Stimulated activated CD4-positive, alpha-beta T cell treated with anti-CD3 and anti-CD28 coated beads, Interleukin-2, amount 100 ng/mL, for 4 hours (primary cell): ENCODE results near the gene SAMD10.
A peak's percentile ranks its signal among the peaks of the same experiment; 100 is the strongest.
"Not testable (repeated sequence)": the region's sequence is repeated elsewhere in the genome, so short reads cannot be mapped to it uniquely, and the experiment has no call there.

ENCODE experiments used
- DNase-seq: peaks from one replicate; pipeline ENCODE4 v3.0.0-alpha.2; 2020; ENCODE audit warnings: low read depth

SAMD10 gene

DNA sequence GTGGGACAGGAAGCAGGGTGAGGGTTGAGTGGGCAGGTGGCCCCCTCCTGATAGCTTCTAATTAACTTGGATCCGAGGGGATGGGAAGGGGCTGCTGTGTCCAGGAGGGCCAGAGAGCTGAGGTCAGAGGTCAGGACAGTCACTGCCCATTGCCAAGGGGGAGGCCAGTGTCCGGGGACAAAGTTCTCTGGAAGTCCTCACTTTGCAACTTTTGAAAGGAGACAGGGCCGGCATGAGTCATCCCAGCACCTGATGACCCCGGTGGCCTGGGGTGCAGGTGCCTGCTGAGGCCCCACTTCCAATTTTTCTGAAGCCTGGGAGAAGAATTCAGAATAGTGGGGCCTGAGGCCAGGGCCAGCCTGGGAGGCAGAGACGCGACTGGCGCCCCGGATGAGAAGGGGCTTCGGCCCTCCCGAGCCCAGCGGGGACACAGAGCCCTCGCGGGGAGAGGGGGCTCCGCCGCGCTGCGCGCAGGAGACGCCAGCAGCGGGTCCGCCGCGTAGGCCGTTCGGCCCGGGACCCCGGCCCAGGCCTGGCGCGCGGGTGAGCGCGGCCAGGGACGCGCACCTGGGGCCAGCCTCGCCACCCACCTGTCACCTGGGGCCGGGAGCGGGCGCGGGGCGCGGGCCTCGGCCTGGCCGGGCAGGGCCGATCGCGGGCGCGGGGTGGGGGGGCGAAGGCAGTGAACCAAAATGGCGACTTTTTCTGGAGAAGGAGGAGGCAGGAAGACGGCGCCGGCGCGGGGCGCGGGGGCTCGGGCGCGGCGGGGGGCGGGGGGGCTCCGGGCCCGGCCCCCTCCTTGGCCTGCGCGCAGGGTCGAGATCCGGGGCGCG, 10.3 kb downstream of the SAMD10 start:
- no peak for DNase-seq

- DNase-seq, result no peak
These were observed 11.1 kb downstream of the SAMD10 start for GRCh38 chr20:63968136-63968927.

DNA sequence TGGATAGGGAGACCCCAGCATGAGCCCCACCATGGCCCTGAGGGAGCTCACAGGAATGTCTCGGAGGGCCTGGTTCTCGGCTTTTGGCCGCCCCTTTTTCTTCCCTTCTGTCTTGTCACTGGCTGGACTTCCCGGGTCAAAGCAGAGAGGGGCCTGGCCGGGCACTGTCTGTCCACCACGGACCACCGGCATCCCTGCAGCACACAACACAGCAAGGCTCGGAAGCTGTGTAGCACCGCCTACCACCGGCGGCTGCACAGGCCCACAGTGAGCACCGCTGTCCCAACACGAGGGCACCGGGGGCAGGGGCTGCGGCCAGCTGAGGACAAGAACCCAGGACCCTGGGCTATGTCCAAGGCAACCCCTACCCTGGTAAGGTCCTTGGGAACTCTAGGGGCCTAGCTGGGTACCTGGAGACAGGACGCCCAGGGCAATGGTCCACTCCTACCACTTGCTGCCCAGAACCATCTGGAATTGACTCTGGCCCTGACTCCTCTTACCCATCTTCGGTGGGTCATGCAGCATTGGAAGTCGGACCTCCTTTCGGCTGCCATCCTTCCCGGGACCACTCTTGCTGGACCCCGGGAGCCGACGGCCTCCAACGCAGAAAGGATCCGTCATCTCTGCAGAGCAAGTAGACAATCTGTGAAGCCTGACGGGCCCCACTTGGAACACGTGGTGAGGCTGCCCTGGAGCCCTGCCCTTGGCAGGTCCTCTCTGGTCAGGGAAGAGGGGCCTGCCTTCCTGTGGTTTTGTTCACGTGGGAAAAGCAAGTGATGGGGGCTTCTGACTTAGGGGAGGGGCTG, 11.9 kb downstream of the SAMD10 start:
- DNase-seq, result no peak

DNA sequence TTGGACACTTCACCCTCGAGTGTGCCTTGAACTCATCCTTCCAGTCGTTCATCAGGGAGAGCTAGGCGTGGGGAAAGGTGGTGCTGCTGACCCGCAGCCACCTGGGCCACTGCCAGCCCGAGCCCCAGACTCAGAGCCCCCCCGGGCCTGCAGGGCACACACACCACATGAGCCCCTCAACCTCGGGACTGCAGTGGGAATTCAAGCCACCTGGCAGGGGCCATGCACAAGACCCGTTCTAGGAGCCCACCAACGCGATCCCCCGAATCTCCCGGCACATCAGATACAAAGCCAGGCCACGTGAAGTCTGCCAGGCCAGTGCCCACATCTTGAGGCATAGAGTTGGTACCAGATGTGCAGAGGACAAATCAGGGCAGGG, 12.5 kb downstream of the SAMD10 start:
- DNase-seq, result no peak

DNA sequence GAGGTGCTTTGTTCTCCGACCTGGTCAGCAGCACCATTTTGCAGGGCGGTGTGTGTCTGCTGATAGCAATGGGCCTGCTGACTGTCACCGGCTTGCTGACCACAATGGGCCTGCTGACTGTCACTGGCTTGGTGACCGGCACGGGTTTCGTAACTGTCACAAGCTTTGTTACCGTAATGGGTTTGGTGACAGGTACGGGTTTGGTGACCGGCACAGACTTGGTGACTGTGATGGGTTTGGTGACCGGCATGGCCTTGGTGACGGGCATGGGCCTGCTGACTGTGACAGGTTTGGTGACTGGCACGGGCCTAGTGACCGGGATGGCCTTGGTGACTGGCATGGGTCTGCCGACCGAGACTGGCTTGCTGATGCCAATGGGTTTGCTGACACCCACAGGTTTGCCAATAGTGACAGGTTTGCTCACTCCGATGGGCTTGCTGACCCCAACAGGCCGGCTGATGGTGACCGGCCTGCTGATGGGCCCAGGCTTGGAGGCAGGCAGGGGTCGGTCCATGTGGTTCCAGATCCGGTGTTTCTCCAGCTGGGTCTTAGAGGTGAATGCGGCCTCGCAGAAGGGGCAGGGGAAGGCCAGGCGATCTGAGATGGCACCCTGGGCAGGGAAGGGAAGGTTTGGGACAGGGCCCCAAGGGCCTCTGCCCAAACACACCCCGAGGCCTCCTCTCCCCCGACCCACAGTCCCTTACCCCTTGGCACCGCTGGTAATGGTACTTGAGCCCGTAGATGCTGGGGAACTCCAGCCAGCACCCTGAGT, 13.1 kb downstream of the SAMD10 start:
- DNase-seq, result no peak

- no peak for DNase-seq
These were observed 15.0 kb downstream of the SAMD10 start for GRCh38 chr20:63964412-63964811.

DNA sequence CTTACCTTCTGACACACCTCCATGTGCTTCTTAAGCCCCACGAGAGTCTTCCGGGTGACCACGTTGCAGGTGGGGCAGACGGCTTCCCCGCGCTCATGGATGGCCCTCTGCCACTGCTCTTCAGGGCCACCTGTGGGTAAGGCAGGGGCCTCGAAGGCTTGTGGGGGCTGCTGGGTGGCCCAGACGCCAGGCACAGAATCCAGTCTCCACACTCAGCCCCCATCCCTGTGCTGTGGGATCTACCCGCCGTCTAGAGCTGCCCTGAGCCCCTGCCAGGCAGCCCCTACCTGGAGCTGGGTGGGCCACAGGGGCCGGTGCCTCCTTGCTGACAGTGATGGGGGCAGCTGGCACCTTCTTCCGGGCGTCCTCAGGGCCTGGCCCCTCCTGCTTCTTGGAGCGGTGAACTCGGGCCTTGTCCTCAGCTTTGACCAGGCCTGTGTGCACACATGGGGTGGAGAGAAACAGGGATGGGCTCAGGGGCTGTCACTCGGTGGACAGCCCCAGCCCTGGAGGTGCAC, 15.6 kb downstream of the SAMD10 start:
- no peak for DNase-seq

GRCh38 chr20:63963348-63963741, 16.1 kb downstream of the SAMD10 start:
- no peak for DNase-seq

DNA sequence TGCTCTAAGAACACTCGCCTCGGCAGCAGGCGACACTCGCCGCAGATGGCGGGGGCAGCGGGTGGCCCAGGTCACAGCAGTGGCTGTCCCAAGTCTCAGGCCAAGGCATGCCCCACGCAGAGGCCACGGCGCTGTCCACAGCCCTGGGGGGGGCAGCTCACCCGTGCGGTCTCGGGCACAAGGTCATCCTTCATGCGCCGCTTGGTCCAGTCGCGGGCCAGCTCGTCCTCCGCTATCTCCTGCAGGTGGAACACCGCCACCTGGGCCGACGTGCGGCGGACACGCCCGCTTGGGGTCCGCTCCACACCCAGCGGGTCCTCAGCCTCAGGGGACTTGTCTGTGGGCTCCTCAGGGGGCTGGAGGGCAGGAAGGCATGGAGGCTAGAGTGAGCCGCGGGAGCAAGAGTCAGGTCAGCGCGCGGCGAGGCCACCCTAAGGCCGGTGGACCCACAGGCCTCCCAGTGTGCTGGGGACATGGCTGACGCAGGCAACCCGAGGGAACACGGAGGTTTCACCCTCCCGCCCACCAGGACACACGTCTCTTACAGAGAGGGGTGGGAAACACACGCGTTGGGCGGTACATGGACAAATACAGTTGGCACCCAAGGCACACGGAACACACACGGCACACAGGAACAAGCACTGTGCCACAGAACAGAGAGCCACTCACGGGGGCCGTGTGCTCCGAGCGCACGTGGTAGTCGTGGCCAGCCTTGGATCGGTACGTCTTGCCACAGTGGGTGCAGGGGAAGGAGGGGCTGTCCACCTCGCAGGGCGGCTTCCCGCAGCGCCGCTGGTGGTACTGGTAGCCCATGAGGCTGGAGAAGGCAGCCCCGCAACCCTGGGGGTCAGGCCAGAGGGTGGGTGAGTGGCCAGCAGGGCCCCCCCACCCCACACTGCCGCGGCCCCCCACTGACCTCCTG, 16.8 kb downstream of the SAMD10 start:
- DNase-seq, result no peak

GRCh38 chr20:63961664-63962425, 17.6 kb downstream of the SAMD10 start:
- no peak for DNase-seq

DNA sequence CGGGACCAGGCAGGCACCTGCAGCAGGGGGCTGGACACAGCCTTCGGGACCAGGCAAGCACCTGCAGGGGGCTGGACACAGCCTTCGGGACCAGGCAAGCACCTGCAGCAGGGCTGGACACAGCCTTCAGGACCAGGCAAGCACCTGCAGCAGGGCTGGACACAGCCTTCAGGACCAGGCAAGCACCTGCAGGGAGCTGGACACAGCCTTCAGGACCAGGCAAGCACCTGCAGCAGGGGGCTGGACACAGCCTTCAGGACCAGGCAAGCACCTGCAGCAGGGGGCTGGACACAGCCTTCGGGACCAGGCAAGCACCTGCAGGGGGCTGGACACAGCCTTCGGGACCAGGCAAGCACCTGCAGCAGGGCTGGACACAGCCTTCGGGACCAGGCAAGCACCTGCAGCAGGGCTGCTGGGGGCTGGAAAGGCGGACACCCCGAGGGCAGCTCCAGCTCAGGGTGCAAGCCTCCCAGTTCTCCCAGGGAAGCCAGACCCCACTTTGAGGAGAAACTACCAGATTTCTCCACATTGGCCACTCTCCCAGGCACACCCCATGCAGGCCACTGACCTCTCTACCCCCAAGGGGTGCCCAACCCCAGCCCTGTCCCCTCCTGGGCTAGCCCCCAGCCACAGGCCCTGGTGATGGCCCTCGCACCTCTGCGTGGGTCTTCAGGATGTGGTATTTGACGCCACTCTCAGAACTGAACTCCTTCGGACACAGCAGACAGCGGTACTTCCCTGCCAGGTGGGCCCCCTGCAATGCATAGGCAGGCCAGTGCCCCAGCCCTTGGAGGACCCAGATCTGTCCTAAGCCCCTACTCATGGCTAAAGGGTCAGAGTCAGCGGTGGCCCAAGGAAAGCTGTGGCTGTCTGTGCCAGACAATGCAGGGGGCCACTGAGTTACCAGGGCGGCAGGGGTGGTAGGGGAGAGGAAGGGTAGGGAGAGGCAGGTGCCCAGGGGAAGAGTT, 18.5 kb downstream of the SAMD10 start:
- not testable (repeated sequence) for DNase-seq

DNA sequence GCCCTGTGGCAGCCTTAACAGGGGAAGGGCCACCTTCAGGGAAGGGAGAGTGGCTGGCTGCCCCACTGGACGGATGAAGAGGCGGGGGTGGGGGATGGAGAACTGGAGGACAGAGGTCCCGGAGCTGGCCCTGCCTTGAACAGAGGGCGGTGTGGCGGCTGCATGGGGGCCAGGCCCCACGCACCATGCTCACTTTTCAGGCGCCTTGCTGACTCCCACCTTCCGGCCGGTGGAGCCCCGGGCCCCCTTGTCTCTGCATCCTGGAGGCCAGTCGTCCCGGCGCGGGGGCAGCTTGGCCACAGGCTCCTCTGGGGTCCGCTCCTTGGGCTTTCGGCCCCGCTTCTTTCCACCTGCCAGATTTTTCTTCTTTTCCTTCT, 19.8 kb downstream of the SAMD10 start:
- no peak for DNase-seq

DNA sequence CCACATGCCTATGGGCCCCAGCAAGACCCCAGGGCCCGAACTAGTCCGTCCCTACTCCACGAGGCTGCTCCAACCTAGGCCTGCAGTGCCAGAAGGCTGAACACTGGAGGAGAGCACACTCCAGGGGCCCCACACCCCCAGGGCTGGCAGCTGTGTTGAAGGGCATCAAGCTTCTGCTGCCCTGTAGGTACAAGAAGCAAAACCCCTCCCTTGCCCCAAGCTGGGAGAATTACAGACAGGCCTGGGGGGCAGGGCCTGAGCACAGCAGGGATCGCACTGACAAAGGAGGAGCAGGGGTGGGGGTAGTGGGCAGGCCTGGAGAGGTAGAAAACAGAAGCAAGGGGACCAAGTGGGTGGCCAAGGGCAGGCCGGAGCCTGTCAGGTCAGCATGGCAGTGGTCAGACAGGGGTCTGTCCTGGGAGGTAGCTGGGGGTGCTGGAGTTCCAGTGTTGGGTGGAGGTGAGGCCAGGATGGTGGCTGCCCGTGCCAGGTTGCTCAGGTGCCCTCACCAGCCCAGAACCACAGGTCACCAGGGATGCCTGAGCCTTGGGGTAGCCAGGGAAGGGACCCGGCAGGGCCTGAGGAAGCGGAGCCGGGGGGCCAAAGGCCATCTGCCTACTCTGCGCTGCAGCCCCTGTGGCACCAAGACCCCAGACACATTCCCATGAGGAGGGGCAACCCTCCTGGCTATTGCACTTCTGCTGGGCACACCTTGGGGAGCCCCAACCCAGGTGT, 20.3 kb downstream of the SAMD10 start:
- DNase-seq, result no peak

- no peak for DNase-seq
These were observed 21.0 kb downstream of the SAMD10 start for GRCh38 chr20:63958471-63958870.

DNA sequence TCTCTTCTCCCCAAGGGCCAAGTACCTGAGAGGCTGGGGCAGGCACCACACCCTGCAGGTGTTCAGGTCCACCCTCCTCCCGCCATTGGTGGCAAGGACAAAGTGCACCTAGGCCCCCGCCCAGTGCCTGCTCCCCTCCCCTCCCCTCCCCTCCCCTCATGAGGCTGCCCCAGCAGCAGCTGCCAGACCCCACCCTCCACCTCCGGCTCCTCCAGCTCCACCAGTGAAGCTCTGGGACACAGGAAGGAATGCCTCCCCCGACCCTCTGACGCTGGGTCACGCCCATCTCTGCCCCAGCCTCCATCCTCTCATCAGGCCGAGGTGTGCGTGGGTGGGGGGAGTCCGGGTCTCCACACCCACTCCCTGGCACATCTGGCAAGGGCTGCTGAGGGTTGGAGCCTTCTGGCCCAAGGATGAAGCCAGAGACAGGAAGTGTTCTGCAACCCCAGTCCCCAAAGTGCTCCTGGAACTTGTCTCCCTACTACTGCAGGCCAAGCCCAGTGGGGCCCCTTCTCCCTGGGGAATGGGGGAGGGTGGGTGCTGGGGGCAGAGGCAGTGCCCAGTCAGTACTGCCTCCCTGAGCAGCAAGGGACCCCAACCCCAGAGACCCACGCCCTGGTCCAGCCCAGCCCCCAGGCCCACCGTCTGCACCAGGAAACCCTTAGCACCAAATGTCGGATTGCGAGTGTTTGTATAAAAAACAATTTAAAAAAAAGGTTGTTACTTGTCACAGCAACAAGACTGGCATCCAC, 21.6 kb downstream of the SAMD10 start:
- DNase-seq, result peak; percentile 61

GRCh38 chr20:63957004-63957689, 22.3 kb downstream of the SAMD10 start:
- peak; percentile 67 for DNase-seq

DNA sequence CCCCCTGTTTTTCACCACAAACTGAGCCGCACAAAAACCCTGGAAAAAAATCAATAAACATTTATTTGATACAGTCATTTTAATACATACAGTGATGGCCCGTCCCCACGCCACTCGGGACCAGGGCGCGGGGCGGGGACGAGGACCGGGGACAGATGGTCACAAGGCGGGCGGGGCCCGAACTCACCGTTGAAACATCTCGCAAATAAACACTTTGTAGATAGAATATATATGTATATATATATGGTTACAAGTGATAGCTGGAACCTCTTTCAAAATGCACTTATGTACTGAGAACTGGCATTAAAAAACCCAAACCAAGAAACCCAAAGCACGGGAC, 22.8 kb downstream of the SAMD10 start:
- DNase-seq, result no peak
